Measurements from ENCODE around the gene PML. TPM values are rescaled to one million over a fixed set of nuclear protein-coding genes. Genes with fewer than 3 reads are reported as not detected.
A peak's percentile ranks its signal among the peaks of the same experiment; 100 is the strongest.

PML gene
- total RNA-seq, 4 donors from 2014 or later: 69.3 to 159 (median 89.4) TPM

DNA sequence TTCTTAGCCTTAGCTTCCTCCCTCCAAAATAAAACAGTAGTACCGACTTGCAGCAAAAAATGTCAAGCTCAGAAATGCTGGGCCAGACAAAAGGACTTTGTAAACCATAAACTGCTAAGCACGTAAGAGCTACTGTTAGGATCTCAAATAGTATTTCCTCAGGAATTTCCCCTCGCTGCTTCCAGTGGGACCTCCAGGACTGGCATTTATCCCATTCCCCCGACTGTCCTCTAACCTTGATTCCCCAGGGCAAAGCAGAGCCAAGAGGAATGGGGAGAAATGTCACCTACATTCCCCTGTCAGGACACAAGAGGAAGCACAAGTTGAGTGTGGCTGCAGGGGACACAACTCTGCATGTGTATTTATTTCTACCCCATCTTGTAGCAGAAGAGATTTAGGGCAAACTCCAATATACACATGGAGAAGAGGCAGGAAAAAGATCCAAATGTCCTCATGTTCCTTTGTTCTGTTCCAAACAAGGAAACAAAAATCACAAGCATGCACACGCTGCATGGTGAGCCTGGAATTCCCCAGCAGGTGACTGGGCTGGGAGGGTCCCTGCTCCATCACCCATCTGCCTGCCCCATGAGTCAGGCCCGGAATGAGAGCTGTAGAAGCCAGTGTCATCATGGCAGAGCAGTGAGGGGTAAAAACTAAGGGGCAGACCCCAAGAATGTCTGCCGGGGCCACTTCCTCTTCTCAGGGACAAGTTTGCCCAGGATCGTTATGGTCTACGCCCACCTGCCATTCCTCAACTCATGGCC is 6.7 kb upstream of the PML start:
- Histone ChIP-seq H3K27me3 (no peaks in the 10 kb centered on the region), H3K9me3 (no peaks in the 10 kb centered on the region), H3K4me1 (peaks cover 10 to 94% (median 62%) of the 10 kb centered on the region in 4 donors), H3K4me3 (no peak overlapping the region), H3K27ac (peak overlapping the region in 3 of 4 donors; percentile 25 to 92 (median 92)), H3K36me3 (peaks cover 0 to 48% (median 0%) of the 10 kb centered on the region in 3 donors)
- 55 to 56% methylated on average over 9 of the region's 9 CpGs for WGBS, 2 donors
- no peak for DNase-seq (ENCODE audit: low spot score in 2 of 2)
- TF ChIP-seq CTCF (IDR thresholded peaks at IDR 0.05): no peak
- TF ChIP-seq POLR2A (IDR thresholded peaks at IDR 0.05): no peak
- no peak for TF ChIP-seq EP300 (IDR thresholded peaks at IDR 0.05)

- TF ChIP-seq POLR2A (IDR thresholded peaks at IDR 0.05) (no peak), CTCF (IDR thresholded peaks at IDR 0.05) (no peak), EP300 (IDR thresholded peaks at IDR 0.05) (no peak)
- Histone ChIP-seq H3K27ac (peak overlapping the region in 2 of 4 donors; percentile 84 to 92), H3K27me3 (no peaks in the 10 kb centered on the region), H3K4me1 (peaks cover 10 to 94% (median 60%) of the 10 kb centered on the region in 4 donors), H3K4me3 (no peak overlapping the region), H3K9me3 (no peaks in the 10 kb centered on the region), H3K36me3 (peaks cover 0 to 46% (median 0%) of the 10 kb centered on the region in 3 donors)
- WGBS, 2 donors: 94 to 96% methylated on average over 13 of the region's 13 CpGs
- DNase-seq (ENCODE audit: low spot score in 2 of 2): no peak
Observed at GRCh38 chr15:73988445-73988969, 6.0 kb upstream of the PML start.

- H3K27ac ChIP-seq: peak overlapping the region in 3 of 4 donors; percentile 17 to 92 (median 84)
- H3K36me3 ChIP-seq: peaks cover 0 to 39% (median 0%) of the 10 kb centered on the region in 3 donors
- TF ChIP-seq POLR2A (IDR thresholded peaks at IDR 0.05) (no peak), EP300 (IDR thresholded peaks at IDR 0.05) (no peak), CTCF (IDR thresholded peaks at IDR 0.05) (no peak)
- no peak overlapping the region for H3K4me3 ChIP-seq
- peaks cover 8 to 94% (median 59%) of the 10 kb centered on the region in 4 donors for H3K4me1 ChIP-seq
- H3K27me3 ChIP-seq: no peaks in the 10 kb centered on the region
- DNase-seq (ENCODE audit: low spot score in 2 of 2): no peak
- WGBS, 2 donors: 63 to 81% methylated on average over 8 to 9 of the region's 9 CpGs
- H3K9me3 ChIP-seq: no peaks in the 10 kb centered on the region
Observed at GRCh38 chr15:73989001-73989798, 5.3 kb upstream of the PML start.

DNA sequence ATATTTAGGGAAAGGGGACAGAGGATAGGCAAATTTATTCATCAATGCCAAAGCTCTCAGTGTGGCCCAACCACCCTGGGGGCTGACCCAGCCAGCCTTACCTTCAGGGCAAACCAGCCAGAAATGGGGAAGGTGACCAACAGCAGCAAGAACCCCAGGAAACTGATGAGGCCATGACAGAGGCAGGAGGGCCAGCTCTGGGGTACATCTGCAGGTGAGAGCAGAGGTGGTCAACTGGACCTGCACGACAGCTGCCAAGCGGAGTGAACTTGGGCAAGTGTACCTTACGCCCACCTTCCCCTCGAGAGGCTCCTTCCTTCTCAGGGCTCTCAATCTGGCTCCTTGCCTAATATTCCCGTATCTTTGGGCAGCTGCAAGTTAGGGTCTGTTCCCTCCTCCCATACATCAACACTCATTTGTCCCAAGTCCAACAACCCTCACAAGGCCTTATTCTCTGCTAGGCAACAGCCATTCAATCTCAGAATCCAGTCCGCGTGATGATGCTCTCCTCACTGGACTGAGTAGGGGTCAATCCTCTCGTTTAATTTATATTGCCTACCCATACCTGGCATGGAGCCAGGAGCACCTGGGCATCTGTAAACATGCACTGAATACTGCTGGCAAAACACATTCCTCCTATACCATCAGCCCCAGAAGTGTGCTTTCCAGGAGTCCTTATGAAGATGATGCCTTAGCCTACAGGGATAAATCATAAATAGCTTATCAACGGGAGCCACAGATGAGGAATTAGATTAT is 4.1 kb upstream of the PML start:
- no peak for TF ChIP-seq CTCF (IDR thresholded peaks at IDR 0.05)
- no peak for TF ChIP-seq POLR2A (IDR thresholded peaks at IDR 0.05)
- no peak for TF ChIP-seq EP300 (IDR thresholded peaks at IDR 0.05)
- no peak for DNase-seq (ENCODE audit: low spot score in 2 of 2)
- H3K4me1 ChIP-seq: peaks cover 3 to 86% (median 51%) of the 10 kb centered on the region in 4 donors
- no peaks in the 10 kb centered on the region for H3K27me3 ChIP-seq
- H3K4me3 ChIP-seq: peak overlapping the region in 1 of 4 donors; percentile 98
- H3K27ac ChIP-seq: peak overlapping the region in 3 of 4 donors; percentile 84 to 92 (median 85)
- H3K9me3 ChIP-seq: no peaks in the 10 kb centered on the region
- 53 to 57% methylated on average over 9 of the region's 9 CpGs for WGBS, 2 donors
- H3K36me3 ChIP-seq: peaks cover 0 to 28% (median 0%) of the 10 kb centered on the region in 3 donors

All from tibial nerve (tissue), 4 donors.